ENCODE results near the gene PC.

Gene PC

GRCh38 chr11:66882561-66883015, 75.6 kb downstream of the PC start:
- DNase-seq = no peak

DNA sequence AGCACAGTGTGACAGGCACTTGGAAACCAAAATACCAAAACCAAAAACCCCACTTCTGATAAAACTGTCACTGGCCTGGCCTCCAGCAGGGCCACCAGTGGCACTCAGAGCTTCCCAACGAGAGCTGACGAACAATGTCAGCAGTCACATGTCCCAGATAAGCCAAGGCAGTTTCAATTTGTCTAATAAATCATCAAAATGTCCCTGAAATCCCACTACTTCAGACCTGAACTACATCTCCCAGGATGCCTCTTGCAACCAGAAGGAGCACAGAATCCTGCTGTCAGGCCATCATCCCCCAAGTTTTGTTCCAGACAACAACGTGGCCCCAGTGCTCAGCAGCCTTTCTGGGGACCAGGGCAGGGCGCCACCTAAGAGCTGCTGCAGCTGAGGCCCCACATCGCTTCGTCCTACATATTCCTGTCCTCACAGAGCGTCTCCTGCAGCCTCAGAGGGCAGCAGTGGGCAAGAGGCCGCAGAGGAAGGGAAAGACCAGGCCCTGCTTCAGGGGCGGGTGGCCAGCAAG, 76.2 kb downstream of the PC start:
- DNase-seq = no peak

DNA sequence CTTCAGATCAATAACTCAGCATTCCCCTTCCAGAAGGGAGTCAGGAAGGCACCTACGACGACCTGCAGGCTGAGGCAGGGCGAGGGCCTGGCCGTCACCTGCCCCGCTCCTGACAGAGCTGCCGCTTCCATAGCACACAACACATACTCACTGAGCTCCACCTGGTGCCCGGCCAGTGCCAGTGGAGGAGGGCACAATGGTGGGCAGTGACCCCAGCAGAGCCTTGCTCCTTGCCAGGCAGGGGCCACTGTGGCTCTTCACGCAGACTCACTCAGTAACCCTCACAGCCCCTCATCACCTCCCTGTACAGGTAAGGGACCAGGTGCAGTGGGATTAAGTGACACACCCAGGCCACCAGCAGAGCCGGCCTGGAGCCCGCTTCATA, 76.7 kb downstream of the PC start:
- no peak for DNase-seq

DNA sequence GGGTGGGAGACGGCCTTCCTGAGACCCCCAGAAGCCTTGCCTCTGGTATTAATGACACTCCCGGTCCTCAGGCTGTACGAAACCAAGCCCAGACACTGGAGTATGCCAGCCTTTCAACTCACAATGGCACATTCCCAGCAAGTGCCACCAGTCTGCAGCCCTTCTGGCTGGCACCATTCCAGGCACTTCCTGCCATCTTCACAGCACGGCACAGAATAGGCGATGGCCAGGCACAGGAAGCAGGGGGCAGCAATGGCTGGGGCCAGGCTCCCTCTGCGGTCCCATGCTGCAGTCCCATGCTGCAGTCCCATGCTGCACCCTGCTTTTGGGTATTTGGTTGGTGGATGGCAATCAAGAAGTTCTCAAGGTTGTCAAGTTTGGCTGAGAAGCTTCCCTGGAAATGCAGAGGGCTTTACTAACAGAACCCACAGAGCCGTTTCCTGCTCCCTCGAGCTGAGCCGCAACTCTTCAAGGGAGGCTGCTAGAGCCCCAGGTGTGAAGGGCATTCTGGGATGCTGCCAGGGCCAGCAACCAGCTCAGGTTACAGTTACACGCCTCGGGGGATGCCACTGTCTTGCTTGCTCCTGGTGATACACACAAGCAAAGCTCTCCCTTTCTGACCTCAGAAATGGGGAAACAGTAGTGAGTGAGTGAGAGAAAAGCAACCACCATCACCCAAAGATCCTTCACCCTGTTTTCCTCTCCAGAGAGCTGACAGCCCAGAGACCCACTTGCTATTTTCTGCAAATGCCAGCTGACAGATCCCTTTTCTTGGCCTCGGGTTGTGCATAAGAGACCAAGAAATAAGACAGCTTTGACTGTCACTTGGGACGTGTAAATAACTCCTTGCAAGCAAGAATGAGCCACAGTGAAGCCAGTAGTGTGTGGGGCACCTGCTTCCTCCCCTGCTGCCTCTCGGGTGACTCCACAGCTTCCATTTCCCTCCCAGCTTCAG, 77.4 kb downstream of the PC start:
- DNase-seq = no peak

DNA sequence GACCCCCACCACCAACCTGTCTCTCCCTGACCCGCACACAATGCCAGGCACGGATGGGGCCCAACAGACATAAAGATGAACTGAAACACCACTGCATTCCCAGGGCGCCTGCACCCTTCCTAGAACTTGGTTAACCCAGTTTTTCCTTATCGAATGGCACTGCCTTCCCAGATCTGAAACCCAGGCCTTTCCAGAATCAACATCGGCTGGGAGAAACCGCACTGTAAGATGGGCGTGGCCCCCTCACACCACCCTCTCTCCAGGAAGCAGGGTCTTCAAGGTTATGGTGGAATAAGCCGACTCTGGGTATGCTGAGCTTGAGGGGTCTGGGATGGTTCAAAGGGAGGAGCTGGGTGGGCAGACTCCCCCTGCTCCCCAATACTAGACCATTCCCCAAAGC, 78.2 kb downstream of the PC start:
- DNase-seq = no peak

DNA sequence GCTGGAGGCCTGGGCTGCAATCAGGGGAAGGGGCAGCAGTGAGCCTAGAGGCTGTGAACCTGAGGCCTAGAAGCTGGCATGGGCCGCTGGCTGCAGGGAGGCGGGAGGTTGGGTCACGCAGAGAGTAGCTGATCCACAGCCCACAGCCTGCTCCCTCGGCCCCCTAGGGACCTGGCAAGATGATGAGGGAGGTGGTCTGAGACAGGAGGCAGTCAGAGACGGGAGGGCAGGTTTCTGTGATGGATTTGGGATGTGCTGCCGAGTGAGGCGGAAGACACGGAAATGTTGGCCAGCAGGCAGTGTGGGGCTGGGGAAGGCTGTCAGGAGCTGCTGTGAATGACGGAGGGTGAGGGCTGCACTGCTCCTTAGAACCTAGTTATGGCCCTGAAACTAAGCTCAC, 78.6 kb downstream of the PC start:
- no peak for DNase-seq

- DNase-seq = no peak
Observed at GRCh38 chr11:66879000-66879399, 79.2 kb downstream of the PC start.

DNA sequence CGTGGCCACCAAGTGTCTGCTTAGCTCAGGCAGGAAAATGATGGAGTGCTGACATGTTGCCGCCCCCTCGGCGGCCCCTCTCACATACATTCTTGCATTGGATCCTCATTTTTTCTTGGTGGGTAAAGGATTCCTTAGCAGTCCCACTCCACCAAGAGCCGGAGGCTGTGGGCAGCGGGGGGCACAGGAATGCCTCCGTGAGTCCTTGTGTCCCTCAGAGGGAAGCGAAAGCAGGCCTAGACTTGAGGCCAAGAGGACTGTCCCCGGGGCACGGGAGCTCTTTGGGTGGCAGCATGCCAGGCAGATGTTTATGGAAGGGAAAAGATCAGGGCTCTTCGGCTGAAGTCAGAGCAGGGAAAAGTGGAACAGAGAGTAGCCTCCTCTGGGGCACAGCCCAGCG, 79.7 kb downstream of the PC start:
- DNase-seq = no peak

GRCh38 chr11:66877588-66878385, 80.4 kb downstream of the PC start:
- no peak for DNase-seq

DNA sequence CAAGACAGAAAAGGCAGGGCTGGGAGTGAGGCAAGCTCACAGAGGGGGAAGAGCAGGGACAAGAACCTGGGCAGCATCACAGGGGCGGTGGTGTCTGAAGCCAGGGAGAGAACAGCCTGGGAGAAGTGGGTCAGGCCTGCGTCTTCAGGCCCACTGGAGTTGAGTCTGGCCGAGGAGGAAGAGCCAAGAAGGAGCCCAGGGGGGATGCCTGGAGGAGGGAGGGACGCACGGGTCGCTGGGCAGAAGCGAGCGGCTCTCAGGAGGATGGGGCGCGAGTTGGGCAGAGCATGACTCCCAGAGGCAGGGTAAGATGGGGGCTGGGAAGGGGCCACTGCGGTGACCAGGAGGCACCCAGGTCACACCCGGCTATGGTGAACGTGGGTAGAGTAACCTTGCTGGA, 82.8 kb downstream of the PC start:
- DNase-seq = no peak

- DNase-seq = no peak
Observed at GRCh38 chr11:66874232-66874631, 84.0 kb downstream of the PC start.

GRCh38 chr11:66871521-66871901, 86.7 kb downstream of the PC start:
- DNase-seq = no peak

DNA sequence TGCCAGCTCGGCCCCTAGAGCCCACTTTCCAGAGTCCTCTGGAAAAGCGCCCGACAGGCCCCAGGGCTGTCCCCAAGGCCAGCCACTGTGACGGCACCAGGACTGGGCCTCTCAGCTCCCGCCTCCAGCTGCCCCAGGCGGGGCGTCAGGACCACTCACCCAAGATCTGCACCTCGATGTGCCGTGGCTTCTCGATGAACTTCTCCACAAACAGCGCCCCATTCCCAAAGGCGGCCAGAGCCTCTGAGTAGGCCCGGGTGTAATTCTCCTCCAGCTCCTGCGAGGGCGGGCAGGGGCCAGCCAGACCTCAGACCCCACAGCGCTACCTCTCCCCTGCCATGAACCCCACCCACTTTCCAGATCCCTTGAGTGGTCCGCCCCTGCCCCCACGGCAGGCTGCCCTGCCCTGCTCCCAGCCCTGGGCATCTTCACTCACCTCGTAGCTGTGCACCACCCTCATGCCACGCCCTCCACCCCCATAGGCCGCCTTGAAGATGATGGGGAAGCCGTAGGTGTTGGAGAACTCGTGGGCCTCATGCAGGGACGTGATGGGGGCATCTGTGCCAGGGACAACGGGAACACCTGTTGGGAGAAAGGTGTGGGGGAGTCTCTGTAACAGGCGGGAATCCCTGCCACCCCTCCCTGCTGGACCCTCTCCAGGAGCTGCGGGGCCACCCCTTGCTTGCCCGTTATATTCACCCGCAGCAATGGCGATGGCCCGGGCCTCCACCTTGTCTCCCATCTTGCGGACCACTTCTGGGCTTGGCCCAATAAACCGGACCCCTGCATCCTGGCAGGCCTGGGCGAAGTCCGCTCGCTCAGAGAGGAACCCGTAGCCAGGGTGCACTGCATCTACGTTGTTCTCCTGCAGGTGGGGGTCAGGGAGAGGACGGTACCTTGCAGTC, 87.3 kb downstream of the PC start:
- no peak for DNase-seq

DNA sequence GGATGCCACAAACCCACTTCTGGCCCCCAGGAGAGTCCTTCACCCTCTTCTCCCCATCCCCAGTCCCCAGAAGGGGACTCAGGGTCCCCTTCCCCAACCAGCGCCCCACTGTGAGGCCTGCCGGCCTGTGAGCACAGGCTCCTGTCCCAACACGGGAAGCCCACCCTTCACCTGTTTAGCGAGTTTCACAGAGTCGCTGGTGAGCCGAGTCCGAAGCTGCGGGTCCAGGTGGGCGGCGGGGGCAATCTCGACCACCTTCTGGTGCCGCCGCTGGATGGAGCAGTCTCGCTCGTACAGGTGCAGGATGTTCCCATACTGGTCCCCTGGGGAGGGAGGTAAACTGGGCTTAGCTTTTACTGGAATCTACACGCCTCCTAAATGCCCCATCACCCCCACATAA, 88.1 kb downstream of the PC start:
- DNase-seq = no peak

DNA sequence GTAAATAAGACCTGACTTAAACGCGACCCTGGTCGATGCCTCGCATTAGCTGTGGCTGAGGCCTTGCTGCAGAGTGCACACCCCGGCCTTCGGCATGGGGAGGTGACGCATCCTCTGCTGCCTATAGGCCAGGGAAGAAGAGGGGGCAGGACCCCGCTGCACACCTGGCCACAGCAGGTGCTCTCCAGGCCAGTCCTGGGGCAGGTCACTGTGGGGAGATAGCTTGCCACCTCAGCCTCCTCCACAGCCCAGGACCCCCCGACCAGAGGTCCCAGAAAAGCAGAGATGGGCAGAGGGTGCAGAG, 88.7 kb downstream of the PC start:
- no peak for DNase-seq

GRCh38 chr11:66868726-66869566, 89.2 kb downstream of the PC start:
- DNase-seq = peak; percentile 88

DNA sequence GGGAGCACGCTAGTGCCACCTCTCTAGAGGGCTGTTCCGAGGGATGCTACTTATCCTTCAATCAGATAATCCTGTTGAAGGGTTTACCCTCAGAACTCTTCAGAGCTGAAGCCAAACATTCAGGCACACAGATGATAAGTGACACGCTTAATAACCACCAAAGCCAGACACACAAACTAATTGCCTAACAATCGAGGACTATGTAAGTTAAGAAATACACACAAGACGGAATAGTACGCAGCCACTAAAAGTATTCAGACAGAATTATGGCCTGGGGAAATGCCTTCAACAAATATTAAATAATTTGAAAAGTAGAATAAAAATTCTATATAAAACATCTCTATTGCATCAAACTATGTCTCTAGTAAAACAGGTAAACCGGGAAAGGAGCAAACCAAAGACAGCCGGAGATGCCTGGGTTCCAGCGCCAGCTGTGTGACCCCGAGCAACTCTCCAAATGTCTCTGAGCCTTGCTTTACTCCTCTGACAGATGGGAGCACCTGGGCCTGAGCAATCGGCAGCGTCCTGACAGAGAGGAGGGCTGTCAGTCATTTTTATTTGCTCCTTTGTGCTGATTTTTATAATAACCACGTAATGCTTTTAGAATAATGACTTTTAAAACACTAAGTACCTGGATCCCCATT, 90.0 kb downstream of the PC start:
- no peak for DNase-seq

GRCh38 chr11:66867425-66868040, 90.7 kb downstream of the PC start:
- DNase-seq = no peak

GRCh38 chr11:66866511-66866986, 91.6 kb downstream of the PC start:
- DNase-seq = no peak

GRCh38 chr11:66866007-66866406, 92.2 kb downstream of the PC start:
- no peak for DNase-seq
